ENCODE measurements around the gene MAPK11.

The MAPK11 gene

GRCh38 chr22:50296658-50297490 lies 26.7 kb upstream of the MAPK11 start:
- DNase-seq (ENCODE audit: low read depth in 2 of 3, low spot score in 2 of 3): no peak

GRCh38 chr22:50294319-50294656 lies 24.1 kb upstream of the MAPK11 start:
- DNase-seq (ENCODE audit: low read depth in 2 of 3, low spot score in 2 of 3): no peak

GRCh38 chr22:50293441-50294318 lies 23.5 kb upstream of the MAPK11 start:
- no peak for DNase-seq (ENCODE audit: low read depth in 2 of 3, low spot score in 2 of 3)

GRCh38 chr22:50292643-50293440 lies 22.7 kb upstream of the MAPK11 start:
- DNase-seq (ENCODE audit: low read depth in 2 of 3, low spot score in 2 of 3): no peak

- DNase-seq (ENCODE audit: low read depth in 2 of 3, low spot score in 2 of 3): no peak
These were observed 19.9 kb upstream of the MAPK11 start for GRCh38 chr22:50289942-50290630.

GRCh38 chr22:50289151-50289941 lies 19.2 kb upstream of the MAPK11 start:
- DNase-seq (ENCODE audit: low read depth in 2 of 3, low spot score in 2 of 3): no peak

GRCh38 chr22:50287731-50288130 lies 17.6 kb upstream of the MAPK11 start:
- DNase-seq (ENCODE audit: low read depth in 2 of 3, low spot score in 2 of 3): no peak

- no peak for DNase-seq (ENCODE audit: low read depth in 2 of 3, low spot score in 2 of 3)
These were observed 16.6 kb upstream of the MAPK11 start for GRCh38 chr22:50286701-50287318.

- DNase-seq (ENCODE audit: low read depth in 2 of 3, low spot score in 2 of 3): no peak
These were observed 16.1 kb upstream of the MAPK11 start for GRCh38 chr22:50286275-50286674.

GRCh38 chr22:50285568-50286229 lies 15.5 kb upstream of the MAPK11 start:
- DNase-seq (ENCODE audit: low read depth in 2 of 3, low spot score in 2 of 3): no peak

GRCh38 chr22:50284479-50284878 lies 14.3 kb upstream of the MAPK11 start:
- no peak for DNase-seq (ENCODE audit: low read depth in 2 of 3, low spot score in 2 of 3)

- no peak for DNase-seq (ENCODE audit: low read depth in 2 of 3, low spot score in 2 of 3)
These were observed 13.6 kb upstream of the MAPK11 start for GRCh38 chr22:50283821-50284220.

- no peak for DNase-seq (ENCODE audit: low read depth in 2 of 3, low spot score in 2 of 3)
These were observed 12.4 kb upstream of the MAPK11 start for GRCh38 chr22:50282361-50283155.

- no peak for DNase-seq (ENCODE audit: low read depth in 2 of 3, low spot score in 2 of 3)
These were observed 11.8 kb upstream of the MAPK11 start for GRCh38 chr22:50281957-50282356.

- DNase-seq (ENCODE audit: low read depth in 2 of 3, low spot score in 2 of 3): no peak
These were observed 11.2 kb upstream of the MAPK11 start for GRCh38 chr22:50281384-50281760.

GRCh38 chr22:50280708-50281383 lies 10.7 kb upstream of the MAPK11 start:
- no peak for DNase-seq (ENCODE audit: low read depth in 2 of 3, low spot score in 2 of 3)

GRCh38 chr22:50280022-50280707 lies 10.0 kb upstream of the MAPK11 start:
- no peak for DNase-seq (ENCODE audit: low read depth in 2 of 3, low spot score in 2 of 3)
